Trophoblast cell (in vitro differentiated cells and primary cell): ENCODE data around the gene PRTN3.

ENCODE experiments used
- DNase-seq, 2 donors: peaks; one replicate each; pipeline ENCODE4 v3.0.0-alpha.2; 2016
- H2AFZ ChIP-seq: 2 replicates; pipeline ENCODE4 v1.6.1; 2013; ENCODE audit warnings: low read length, moderate library complexity, mild to moderate bottlenecking; ENCODE audit not compliant: insufficient read depth, poor library complexity
- H2AK5ac ChIP-seq: 2 replicates; pipeline ENCODE4 v1.6.1; 2013; ENCODE audit warnings: mild to moderate bottlenecking, low read length
- H2BK120ac ChIP-seq: 2 replicates; pipeline ENCODE4 v1.6.1; 2013; ENCODE audit warnings: low read length, mild to moderate bottlenecking, moderate library complexity; ENCODE audit not compliant: insufficient read depth, poor library complexity
- H2BK12ac ChIP-seq: 2 replicates; pipeline ENCODE4 v1.6.1; 2013; ENCODE audit warnings: mild to moderate bottlenecking, low read length, moderate library complexity
- H2BK5ac ChIP-seq: 2 replicates; pipeline ENCODE4 v1.6.1; 2013; ENCODE audit warnings: low read length, low read depth, moderate library complexity, mild to moderate bottlenecking; ENCODE audit not compliant: poor library complexity
- H3K14ac ChIP-seq: 2 replicates; pipeline ENCODE4 v1.6.1; 2013; ENCODE audit warnings: mild to moderate bottlenecking, low read length
- H3K18ac ChIP-seq: 2 replicates; pipeline ENCODE4 v1.6.1; 2013; ENCODE audit warnings: mild to moderate bottlenecking, low read length
- H3K23ac ChIP-seq: 2 replicates; pipeline ENCODE4 v1.6.1; 2013; ENCODE audit warnings: low read length
- H3K27ac ChIP-seq: 2 replicates; pipeline ENCODE4 v1.5.1; 2013; ENCODE audit warnings: low read depth, mild to moderate bottlenecking, inconsistent platforms, low read length, moderate library complexity
- H3K27me3 ChIP-seq: 2 replicates; pipeline ENCODE4 v1.6.1; 2013; ENCODE audit warnings: inconsistent platforms, mild to moderate bottlenecking, low read length, moderate library complexity; ENCODE audit not compliant: insufficient read depth
- H3K36me3 ChIP-seq, 2 experiments: 1 replicate in 1 of 2; 2 replicates in 1 of 2; pipeline ENCODE4 v1.6.1; 2013; ENCODE audit warnings: low read length in 2 of 2, mild to moderate bottlenecking in 2 of 2, moderate library complexity in 1 of 2; ENCODE audit not compliant: insufficient read depth in 2 of 2, control insufficient read depth in 1 of 2
- H3K4ac ChIP-seq: 2 replicates; pipeline ENCODE4 v1.6.1; 2013; ENCODE audit warnings: low read depth, mild to moderate bottlenecking, low read length, moderate library complexity
- H3K4me1 ChIP-seq, 2 experiments: 1 replicate in 1 of 2; 2 replicates in 1 of 2; pipeline ENCODE4 v1.6.1; 2013; ENCODE audit warnings: low read length in 2 of 2, mild to moderate bottlenecking in 2 of 2, moderate library complexity in 1 of 2; ENCODE audit not compliant: insufficient read depth in 2 of 2, control insufficient read depth in 1 of 2
- H3K4me2 ChIP-seq: 2 replicates; pipeline ENCODE4 v1.6.1; 2013; ENCODE audit warnings: inconsistent platforms, mild to moderate bottlenecking, low read length, moderate library complexity
- H3K4me3 ChIP-seq: 2 replicates; pipeline ENCODE4 v1.5.1; 2013; ENCODE audit warnings: mild to moderate bottlenecking, low read depth, low read length, inconsistent platforms
- H3K79me1 ChIP-seq: one replicate; pipeline ENCODE4 v1.6.1; 2013; ENCODE audit warnings: low read length
- H3K79me2 ChIP-seq: 2 replicates; pipeline ENCODE4 v1.6.1; 2013; ENCODE audit warnings: low read length, mild to moderate bottlenecking; ENCODE audit not compliant: control insufficient read depth, insufficient read depth, poor library complexity
- H3K9ac ChIP-seq: 2 replicates; pipeline ENCODE4 v1.6.1; 2013; ENCODE audit warnings: mild to moderate bottlenecking, low read length
- H3K9me3 ChIP-seq: 2 replicates; pipeline ENCODE4 v1.6.1; 2013; ENCODE audit warnings: low read depth, mild to moderate bottlenecking, control low read depth, inconsistent platforms, low read length; ENCODE audit not compliant: insufficient read depth
- H4K12ac ChIP-seq: 2 replicates; pipeline ENCODE4 v1.6.1; 2013; ENCODE audit warnings: low read depth, mild to moderate bottlenecking, low read length, moderate library complexity
- H4K8ac ChIP-seq: 2 replicates; pipeline ENCODE4 v1.6.1; 2013; ENCODE audit warnings: low read depth, mild to moderate bottlenecking, low read length, moderate library complexity
- H4K91ac ChIP-seq: one replicate; pipeline ENCODE4 v1.6.1; 2013; ENCODE audit warnings: low read depth, mild to moderate bottlenecking, low read length, moderate library complexity
- WGBS: extraction: QIAGEN DNeasy Blood & Tissue Kit; methylation state at CpG from one replicate; pipeline ENCODE4 v1.1.7; 2013; ENCODE audit warnings: missing lambda C conversion rate; ENCODE audit not compliant: insufficient read length, insufficient coverage; ENCODE audit errors: extremely low coverage; 5-methylcytosine and 5-hydroxymethylcytosine counted together

PRTN3 gene

DNA sequence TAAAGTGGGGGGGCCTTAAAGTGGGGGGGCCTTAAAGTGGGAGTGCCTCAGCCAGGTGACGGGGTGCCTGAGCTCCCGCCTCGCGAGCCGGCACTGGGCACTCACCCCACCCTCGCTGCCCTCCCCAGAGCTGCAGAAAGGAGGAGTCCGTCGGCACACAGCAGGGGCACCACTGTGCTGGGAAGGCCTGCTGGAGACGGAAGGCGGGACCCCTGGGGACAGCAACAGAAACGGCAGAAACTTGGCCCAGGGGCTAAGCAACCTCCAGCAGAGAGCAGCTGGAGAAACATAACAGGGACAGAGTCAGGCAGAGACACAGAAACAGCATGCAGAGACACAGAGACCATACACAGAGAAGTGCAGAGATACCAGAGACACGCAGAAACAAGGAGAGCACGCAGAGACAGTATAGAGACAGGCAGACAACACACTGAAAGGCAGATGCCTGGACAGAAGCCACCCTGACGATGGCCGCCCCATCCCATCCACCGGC lies 26.5 kb downstream of the PRTN3 start:
- Histone ChIP-seq H3K79me2 (peaks cover 4% of the 10 kb centered on the region), H4K12ac (no peak overlapping the region), H2AFZ (no peak overlapping the region), H3K4me1 (peaks cover 13 to 18% of the 10 kb centered on the region in 2 experiments), H3K4me2 (no peak overlapping the region), H3K23ac (no peak overlapping the region), H4K91ac (no peak overlapping the region), H3K36me3 (peaks cover 30 to 35% of the 10 kb centered on the region in 2 experiments), H3K79me1 (peaks cover 5% of the 10 kb centered on the region), H3K9ac (no peak overlapping the region), H3K27ac (no peak overlapping the region), H3K4ac (no peak overlapping the region), H2BK5ac (no peak overlapping the region), H3K9me3 (no peaks in the 10 kb centered on the region), H2BK120ac (no peak overlapping the region), H2BK12ac (no peak overlapping the region), H3K4me3 (no peak overlapping the region), H3K14ac (no peak overlapping the region), H3K27me3 (no peaks in the 10 kb centered on the region), H2AK5ac (no peak overlapping the region), H3K18ac (no peak overlapping the region), H4K8ac (no peak overlapping the region)
- WGBS = no CpG with 5 or more reads among the region's 16 CpGs
- DNase-seq = no peak

DNA sequence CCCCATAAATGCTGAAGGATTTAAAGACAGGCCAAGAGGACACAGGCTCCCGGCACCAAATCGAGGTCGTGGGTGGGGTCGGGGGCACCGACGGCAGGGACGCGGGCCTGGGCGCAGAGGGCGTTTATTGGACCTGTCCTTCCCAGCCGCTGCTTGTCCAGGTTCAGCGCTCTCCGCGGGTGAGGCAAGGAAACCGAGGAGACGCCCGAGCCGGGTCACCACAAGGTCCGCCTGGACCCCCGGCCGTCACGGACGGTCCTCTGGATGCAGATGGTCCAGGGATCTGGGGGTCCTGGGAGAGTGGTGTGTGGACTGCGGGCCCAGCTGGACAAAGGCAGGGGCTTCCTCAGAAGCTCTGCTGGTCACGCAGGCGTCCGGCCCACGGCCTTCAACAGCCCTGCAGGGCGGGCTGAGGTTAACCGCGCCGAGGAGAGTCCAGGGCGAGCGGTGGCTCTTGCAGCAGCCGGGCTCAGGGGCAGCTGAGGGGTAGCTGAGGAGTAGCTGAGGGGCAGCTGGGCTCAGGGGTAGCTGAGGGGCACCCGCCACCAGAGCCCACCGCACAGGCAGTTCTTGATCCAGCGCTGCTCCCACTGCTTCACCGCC lies 27.2 kb downstream of the PRTN3 start:
- Histone ChIP-seq H2AK5ac (no peak overlapping the region), H3K79me1 (peaks cover 5% of the 10 kb centered on the region), H3K27ac (no peak overlapping the region), H2BK120ac (no peak overlapping the region), H3K4me3 (no peak overlapping the region), H2BK5ac (no peak overlapping the region), H3K79me2 (peaks cover 4% of the 10 kb centered on the region), H2BK12ac (no peak overlapping the region), H3K36me3 (peaks cover 30 to 35% of the 10 kb centered on the region in 2 experiments), H3K27me3 (no peaks in the 10 kb centered on the region), H3K4me1 (peaks cover 13 to 16% of the 10 kb centered on the region in 2 experiments), H2AFZ (no peak overlapping the region), H3K9ac (no peak overlapping the region), H3K18ac (peak overlapping the region; percentile 69), H4K91ac (no peak overlapping the region), H3K9me3 (no peaks in the 10 kb centered on the region), H3K23ac (no peak overlapping the region), H3K4ac (no peak overlapping the region), H4K8ac (no peak overlapping the region), H4K12ac (no peak overlapping the region), H3K14ac (no peak overlapping the region), H3K4me2 (no peak overlapping the region)
- no peak for DNase-seq
- no CpG with 5 or more reads among the region's 39 CpGs for WGBS

GRCh38 chr19:868458-869244 lies 27.9 kb downstream of the PRTN3 start:
- WGBS = no CpG with 5 or more reads among the region's 34 CpGs
- peaks cover 34 to 35% of the 10 kb centered on the region in 2 experiments for H3K36me3 ChIP-seq
- H3K18ac ChIP-seq = peak overlapping the region; percentile 69
- peak overlapping the region; percentile 52 for H2BK120ac ChIP-seq
- H3K27me3 ChIP-seq = no peaks in the 10 kb centered on the region
- no peaks in the 10 kb centered on the region for H3K9me3 ChIP-seq
- H3K79me2 ChIP-seq = peaks cover 4% of the 10 kb centered on the region
- peak overlapping the region; percentile 69 for H3K14ac ChIP-seq
- H3K9ac ChIP-seq = no peak overlapping the region
- no peak overlapping the region for H2BK5ac ChIP-seq
- no peak overlapping the region for H3K23ac ChIP-seq
- peak overlapping the region; percentile 49 for H3K27ac ChIP-seq
- H3K4ac ChIP-seq = peak overlapping the region; percentile 48
- H3K4me2 ChIP-seq = no peak overlapping the region
- H4K91ac ChIP-seq = peak overlapping the region; percentile 68
- peaks cover 5% of the 10 kb centered on the region for H3K79me1 ChIP-seq
- no peak overlapping the region for H3K4me3 ChIP-seq
- H2AK5ac ChIP-seq = peak overlapping the region; percentile 77
- H2AFZ ChIP-seq = no peak overlapping the region
- H2BK12ac ChIP-seq = peak overlapping the region; percentile 42
- H4K12ac ChIP-seq = no peak overlapping the region
- peaks cover 13 to 16% of the 10 kb centered on the region in 2 experiments for H3K4me1 ChIP-seq
- H4K8ac ChIP-seq = peak overlapping the region; percentile 52
- no peak for DNase-seq

GRCh38 chr19:869245-870177 lies 28.7 kb downstream of the PRTN3 start:
- no peak overlapping the region for H3K23ac ChIP-seq
- H3K27ac ChIP-seq = peak overlapping the region; percentile 60
- peak overlapping the region; percentile 48 for H3K4ac ChIP-seq
- peak overlapping the region; percentile 69 for H3K18ac ChIP-seq
- H3K79me2 ChIP-seq = peaks cover 4% of the 10 kb centered on the region
- no peak overlapping the region for H3K4me2 ChIP-seq
- H4K91ac ChIP-seq = peak overlapping the region; percentile 68
- no CpG with 5 or more reads among the region's 29 CpGs for WGBS
- H3K9ac ChIP-seq = no peak overlapping the region
- peak overlapping the region; percentile 52 for H4K8ac ChIP-seq
- peaks cover 13 to 16% of the 10 kb centered on the region in 2 experiments for H3K4me1 ChIP-seq
- H2AK5ac ChIP-seq = peak overlapping the region; percentile 77
- H3K4me3 ChIP-seq = no peak overlapping the region
- H4K12ac ChIP-seq = no peak overlapping the region
- H2BK5ac ChIP-seq = no peak overlapping the region
- H2BK120ac ChIP-seq = peak overlapping the region; percentile 52
- H3K9me3 ChIP-seq = no peaks in the 10 kb centered on the region
- peaks cover 5% of the 10 kb centered on the region for H3K79me1 ChIP-seq
- peaks cover 40 to 41% of the 10 kb centered on the region in 2 experiments for H3K36me3 ChIP-seq
- H2BK12ac ChIP-seq = peak overlapping the region; percentile 42
- H2AFZ ChIP-seq = no peak overlapping the region
- DNase-seq = peak; percentile 78 to 84
- H3K14ac ChIP-seq = peak overlapping the region; percentile 69
- H3K27me3 ChIP-seq = no peaks in the 10 kb centered on the region
